Measurements from ENCODE around the gene BRIX1. TPM values are rescaled to one million over a fixed set of nuclear protein-coding genes. Genes with fewer than 3 reads are reported as not detected.

Gene BRIX1
- 42.1 TPM for total RNA-seq

- peak; percentile 97 for DNase-seq (ENCODE audit: low spot score)
Measured at GRCh38 chr5:34915139-34915855, at the start of gene BRIX1, which contains the start of gene RAD1. BRIX1 (plus strand) TSS chr5:34915711; CDS start chr5:34915739, 28 bp downstream. RAD1 (minus strand) TSS chr5:34915504; CDS start chr5:34914892, 612 bp downstream.

DNA sequence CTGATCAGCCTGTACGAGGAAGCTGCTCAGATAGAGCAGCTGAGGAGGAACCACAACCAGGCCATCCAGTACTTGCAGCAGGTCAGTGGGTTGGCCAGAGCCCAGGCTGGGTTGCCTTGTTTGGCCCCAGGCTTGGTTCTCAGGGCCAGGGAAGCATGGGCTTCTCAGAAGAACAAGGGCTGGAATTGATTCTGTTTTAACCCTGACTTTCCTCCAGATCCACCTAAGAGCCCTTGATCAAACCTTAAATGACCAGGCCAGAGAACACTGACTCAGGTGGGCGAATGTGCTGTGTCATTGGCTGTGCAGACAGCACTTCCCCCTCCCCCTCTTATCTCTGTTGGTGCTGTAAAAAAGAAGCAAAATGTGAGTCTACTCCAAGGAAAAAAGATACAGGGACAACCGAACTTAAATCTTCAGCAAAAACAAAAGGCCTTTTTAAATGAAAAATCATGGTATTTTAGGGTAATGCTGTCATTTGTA lies 48.5 kb upstream of the BRIX1 start:
- DNase-seq (ENCODE audit: low spot score) = peak; percentile 44

- DNase-seq (ENCODE audit: low spot score) = no peak
Measured at GRCh38 chr5:34867660-34868059, 47.9 kb upstream of the BRIX1 start.

DNA sequence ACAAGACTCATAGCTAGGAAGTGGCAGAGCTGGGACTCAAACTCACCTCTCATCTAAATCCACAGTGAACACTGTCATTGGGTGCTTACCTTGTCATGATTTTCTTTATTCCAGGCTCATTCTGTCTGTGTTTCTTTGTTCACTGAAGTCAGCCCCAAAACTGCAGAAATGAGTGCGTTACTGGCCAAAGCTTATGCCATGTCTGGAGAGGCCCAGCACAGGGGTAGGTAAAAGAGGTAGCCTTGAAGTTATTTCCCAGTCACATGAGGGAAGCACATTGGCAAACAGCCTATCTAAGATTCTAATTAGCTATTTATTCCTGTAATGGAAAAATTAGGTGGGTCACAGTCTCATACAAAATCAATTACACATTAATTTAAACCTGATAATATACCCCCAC lies 46.7 kb upstream of the BRIX1 start:
- no peak for DNase-seq (ENCODE audit: low spot score)

DNA sequence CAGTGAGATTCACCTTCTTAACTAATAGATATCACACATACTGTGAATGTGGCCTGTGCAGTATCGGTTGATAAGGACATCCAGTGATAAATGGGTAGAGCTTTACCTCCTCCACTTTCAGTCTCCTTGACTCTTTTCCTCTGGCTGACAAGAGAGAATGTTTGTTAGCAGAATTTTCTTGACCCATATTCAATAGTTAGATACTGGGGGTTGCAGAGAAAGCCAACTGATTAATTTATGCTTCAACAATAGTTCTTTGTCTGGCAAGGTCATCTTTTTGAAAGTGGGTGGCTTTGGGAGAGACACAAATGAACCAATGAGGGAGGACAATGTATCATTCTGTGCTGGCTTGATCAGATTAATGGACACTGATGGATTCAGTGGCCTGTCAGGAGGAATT lies 46.3 kb upstream of the BRIX1 start:
- no peak for DNase-seq (ENCODE audit: low spot score)

DNA sequence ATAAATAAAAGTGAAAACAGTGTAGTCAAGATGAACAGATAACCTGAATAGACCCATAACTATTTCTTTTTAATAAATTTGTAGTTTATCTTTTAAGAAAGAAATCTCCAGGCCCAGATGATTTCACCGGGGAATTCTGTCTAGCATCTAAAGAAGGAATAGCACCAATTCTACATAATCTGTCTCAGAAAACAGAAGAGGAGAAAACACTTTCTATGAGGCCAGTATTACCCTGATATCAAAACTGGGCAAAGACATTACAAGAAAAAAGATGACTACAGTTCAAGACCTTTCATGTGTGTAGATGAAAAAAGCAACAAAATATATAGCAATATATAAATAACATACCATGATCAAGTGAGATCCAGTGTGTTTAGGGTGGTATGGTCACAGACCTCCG lies 45.1 kb upstream of the BRIX1 start:
- DNase-seq (ENCODE audit: low spot score) = no peak

- DNase-seq (ENCODE audit: low spot score) = no peak
Measured at GRCh38 chr5:34876275-34876674, 39.2 kb upstream of the BRIX1 start.

- no peak for DNase-seq (ENCODE audit: low spot score)
Measured at GRCh38 chr5:34881246-34881645, 34.3 kb upstream of the BRIX1 start.

DNA sequence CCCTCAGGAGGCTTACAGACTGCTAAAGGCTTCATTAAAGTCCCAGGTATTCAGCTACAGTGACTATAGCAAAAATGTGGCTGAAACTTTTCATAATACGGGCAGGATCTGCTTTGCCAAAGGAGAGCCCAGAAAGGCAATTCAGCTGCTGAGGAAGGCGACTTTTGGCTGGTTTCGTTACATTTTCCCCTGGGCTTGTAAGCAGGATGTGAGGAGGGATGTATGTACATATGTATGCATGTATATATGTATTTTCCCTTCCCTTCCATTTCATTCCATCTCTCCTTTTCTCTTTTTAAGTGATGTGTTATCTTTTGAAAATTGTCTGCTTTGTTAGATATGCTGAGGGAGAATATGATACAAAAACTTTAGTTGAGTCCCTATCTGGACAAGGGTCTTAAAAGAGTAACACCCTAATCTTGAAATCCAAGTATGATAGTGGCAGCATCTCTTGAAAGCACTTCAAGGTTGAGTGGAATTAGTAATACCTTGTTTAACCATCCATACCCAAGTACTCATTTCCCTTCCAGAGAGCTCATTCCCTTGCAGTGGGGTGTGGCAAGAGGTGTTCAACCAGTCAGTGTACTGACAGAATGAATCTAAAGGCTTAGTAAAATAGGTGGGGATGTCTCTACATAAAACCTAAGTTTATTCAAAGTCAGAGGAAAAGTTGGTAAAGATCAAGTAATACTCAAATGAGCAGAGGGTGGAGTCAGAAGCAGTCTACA lies 29.0 kb upstream of the BRIX1 start:
- no peak for DNase-seq (ENCODE audit: low spot score)

DNA sequence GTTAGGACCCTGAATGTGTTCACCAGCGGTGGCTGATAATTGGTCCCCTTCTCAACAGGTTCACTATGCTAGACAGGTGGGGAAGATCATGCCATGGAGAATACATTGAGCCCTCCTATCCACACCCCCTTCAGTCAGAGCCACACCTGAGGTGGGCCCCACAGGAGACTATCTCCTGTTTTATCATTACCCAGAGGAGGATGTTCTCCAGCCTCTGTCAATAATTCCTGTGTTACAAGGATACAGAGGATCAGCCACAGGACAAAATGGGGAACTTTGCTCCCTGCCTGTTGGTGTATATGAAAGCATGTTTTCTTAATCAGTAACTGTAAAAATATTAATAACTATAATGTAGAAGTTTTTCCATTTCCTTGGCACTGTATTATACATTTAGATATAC lies 26.1 kb upstream of the BRIX1 start:
- no peak for DNase-seq (ENCODE audit: low spot score)

GRCh38 chr5:34891981-34892380 lies 23.5 kb upstream of the BRIX1 start:
- no peak for DNase-seq (ENCODE audit: low spot score)

GRCh38 chr5:34892414-34892813 lies 23.1 kb upstream of the BRIX1 start:
- no peak for DNase-seq (ENCODE audit: low spot score)

DNA sequence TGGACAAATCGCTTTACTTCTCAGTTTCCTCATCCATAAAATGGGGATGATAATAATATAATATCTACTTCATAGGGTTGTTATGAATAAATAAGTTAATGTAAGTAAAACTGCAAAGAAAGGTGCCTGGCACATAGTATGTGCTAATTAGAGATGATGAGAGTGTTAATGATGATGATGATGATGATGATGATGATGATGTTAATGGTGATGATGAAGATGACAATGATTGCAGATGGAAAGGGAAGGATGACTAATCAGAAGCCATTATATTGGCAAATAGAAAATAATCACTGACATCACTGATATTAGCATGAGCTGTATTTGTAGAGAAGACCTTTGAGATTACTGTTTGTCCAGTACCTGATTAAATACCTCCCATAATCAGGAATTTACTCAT lies 20.8 kb upstream of the BRIX1 start:
- no peak for DNase-seq (ENCODE audit: low spot score)

DNA sequence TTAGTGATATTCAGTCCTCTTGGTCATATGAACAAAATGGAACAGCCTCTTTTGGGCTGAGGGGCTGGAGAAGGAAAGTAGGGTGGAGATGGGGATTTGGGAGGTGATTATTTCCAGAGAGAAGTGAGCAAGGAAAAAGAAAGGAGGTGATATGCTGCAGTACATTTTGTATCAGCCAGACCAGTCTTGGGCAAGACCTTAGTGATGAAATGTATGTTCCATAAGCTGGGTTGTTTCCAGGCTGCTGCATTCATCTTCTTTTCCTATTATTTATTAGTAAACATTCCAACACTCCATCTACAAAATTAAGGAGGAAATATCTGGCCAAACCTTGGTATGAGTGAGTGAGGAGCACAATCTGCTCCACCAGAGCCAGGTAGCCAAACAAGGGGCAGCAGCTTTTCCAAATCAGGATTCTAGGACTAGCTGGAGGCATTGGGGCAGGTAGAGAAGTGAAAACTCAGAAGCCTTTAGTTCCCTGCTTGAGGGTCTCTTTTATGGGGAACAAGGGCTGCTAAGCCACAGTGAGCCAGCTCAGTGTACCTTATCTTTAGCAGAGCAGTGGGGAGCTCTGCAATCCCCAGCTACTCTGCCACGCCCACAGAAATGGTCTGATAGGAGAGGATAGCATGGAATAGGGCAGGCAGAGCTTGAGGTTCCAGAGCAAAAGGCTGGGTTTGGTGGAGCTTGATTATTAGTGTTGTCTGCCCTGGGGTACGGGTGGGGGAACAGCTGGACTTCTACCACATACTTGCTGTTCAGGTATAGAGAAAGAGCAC lies 19.7 kb upstream of the BRIX1 start:
- no peak for DNase-seq (ENCODE audit: low spot score)

DNA sequence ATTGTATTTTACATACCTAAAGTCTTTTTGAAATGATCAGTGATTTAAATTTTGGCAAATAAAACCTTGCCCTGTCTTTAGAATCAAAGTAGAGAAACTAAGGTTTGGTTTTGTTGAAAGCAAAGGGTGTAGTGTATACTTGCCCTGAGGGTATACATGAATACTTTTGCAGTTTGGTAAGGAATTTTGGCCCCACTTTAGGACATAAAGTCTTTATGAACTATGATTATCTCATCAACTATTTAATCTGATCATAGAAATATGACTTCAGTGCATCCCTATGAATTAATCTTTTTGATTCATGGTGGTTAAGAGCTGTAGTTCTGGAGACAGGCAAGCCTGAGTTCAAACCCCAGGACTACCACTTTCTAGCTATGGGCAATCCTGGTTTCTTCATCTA lies 17.9 kb upstream of the BRIX1 start:
- no peak for DNase-seq (ENCODE audit: low spot score)

DNA sequence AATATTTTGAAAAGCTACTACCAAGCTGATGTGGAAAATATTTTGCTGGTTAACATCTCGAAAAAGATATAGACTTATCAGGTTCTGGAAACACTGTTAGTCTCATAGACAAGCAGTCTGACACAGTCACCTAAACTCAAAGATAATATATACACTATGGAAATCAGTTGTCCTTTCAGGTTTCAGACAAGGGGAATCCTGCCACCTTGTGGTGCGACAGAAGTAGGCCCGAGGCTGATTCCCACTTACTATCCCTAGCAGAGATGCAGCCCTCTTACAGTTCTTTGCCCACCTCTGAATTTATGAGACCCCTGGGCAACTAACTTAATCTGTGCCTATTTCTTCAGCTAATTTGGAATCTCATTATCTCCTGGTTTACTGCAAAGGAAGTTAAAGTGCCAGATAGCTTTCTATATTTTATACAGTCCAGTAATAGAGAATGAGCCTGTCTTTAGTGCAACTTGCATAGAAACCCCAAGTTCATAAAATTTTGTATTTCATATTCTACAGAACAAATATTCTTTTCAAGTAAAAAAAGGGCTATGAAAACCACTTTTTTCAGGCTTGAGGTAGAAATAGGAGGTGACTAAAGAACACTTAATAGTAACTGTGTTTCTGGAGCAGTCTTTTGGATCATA lies 17.1 kb upstream of the BRIX1 start:
- peak; percentile 63 for DNase-seq (ENCODE audit: low spot score)

DNA sequence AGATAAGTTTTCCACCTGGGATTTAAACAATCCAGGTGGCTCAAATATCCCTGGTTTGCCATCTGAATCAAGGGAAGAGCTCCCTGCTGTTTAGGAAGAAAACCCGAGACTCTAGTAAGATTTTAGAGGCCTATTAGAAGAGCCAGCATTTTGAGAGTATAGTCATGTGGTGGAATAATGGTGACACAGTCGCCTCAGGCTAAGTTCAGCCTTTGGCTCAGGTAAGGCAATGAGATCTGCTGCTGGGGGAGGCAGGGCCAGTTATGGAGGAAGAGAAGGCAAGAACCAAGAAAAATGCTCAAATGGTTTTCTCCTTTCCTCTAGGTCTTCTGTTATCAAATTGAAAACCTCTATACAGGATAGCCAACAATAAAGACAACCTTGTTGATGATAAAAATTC lies 16.4 kb upstream of the BRIX1 start:
- DNase-seq (ENCODE audit: low spot score) = no peak

- DNase-seq (ENCODE audit: low spot score) = no peak
Measured at GRCh38 chr5:34900652-34901051, 14.9 kb upstream of the BRIX1 start.

DNA sequence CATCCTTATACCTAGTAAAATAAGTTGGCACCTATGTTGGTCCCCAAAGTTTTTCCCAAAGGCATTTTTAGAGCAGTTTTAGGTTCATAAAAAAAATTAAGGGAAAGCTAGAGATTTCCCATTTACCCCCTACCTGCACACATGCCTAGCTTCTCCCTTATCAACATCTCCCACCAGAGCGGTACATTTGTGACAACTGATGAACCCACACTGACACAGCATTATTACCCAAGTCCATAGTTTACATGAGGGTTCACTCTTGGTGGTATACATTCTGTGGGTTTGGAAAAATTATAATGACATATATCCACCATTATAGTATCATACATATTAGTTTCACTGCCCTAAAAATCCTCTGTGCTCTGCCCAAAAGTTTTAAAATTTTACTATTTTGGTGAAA lies 12.3 kb upstream of the BRIX1 start:
- DNase-seq (ENCODE audit: low spot score) = no peak

DNA sequence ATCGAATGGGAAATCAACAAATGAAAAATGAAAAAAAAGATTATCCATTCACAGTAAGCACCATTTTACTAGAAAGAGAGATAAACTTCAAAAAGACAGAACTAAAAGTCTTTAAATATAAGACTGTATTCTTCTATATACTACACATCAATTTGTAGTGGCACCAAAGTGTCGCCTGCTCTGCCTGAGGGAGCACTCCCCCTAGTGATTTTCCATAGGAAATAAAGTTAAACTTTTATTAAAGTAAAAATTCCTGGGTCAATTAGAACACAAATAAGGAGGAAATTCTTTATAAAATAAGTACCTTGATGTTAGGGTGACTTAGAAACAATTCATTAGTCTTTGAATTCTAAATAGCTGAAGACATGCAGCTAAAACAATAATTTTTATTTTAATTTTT lies 9.9 kb upstream of the BRIX1 start:
- DNase-seq (ENCODE audit: low spot score) = no peak

GRCh38 chr5:34913072-34913471 lies 2.4 kb upstream of the BRIX1 start:
- DNase-seq (ENCODE audit: low spot score) = no peak

DNA sequence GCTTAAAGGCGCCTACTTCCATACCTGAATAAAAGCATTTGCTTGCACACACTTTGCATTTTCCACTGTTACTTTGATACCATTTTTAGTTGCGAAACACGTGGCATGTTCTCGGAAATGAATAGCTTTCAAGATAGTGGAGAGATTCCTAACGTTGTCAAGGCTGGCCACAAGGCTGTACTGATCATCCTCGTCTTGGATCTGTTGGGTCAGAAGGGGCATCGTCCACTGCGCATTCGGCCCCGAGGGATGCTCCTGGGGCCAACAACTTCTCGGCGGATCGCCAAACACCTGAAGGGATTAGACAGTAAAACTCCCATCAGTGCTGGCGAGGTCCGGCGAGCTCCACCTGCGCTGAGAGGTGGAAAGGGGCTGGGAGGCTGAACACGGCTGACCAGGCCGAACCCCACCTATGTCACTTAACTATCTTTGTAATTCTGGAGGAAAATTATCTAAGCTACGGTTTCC lies 806 bp upstream of the BRIX1 start:
- no peak for DNase-seq (ENCODE audit: low spot score)
